NCI-H226 (cell line): ENCODE measurements around the gene CUL4A.
A peak's percentile ranks its signal among the peaks of the same experiment; 100 is the strongest.
"Not testable (repeated sequence)": the region's sequence is repeated elsewhere in the genome, so short reads cannot be mapped to it uniquely, and the experiment has no call there.

Source experiments
- DNase-seq: peaks from one replicate; pipeline ENCODE4 v3.0.0-alpha.2; 2015

CUL4A gene

GRCh38 chr13:113209759-113210421 is 477 bp downstream of the CUL4A start:
- peak; percentile 54 for DNase-seq

GRCh38 chr13:113210833-113211232 is 1.4 kb downstream of the CUL4A start:
- DNase-seq: no peak

GRCh38 chr13:113211774-113212173 is 2.4 kb downstream of the CUL4A start:
- no peak for DNase-seq

GRCh38 chr13:113216254-113217048 is 7.0 kb downstream of the CUL4A start:
- peak; percentile 31 for DNase-seq

GRCh38 chr13:113218586-113218985 is 9.2 kb downstream of the CUL4A start:
- no peak for DNase-seq

- no peak for DNase-seq
Measured at GRCh38 chr13:113219256-113219940, 10.0 kb downstream of the CUL4A start.

GRCh38 chr13:113220141-113220598 is 10.8 kb downstream of the CUL4A start:
- DNase-seq: no peak

GRCh38 chr13:113220877-113221276 is 11.5 kb downstream of the CUL4A start:
- no peak for DNase-seq

GRCh38 chr13:113223070-113223469 is 13.7 kb downstream of the CUL4A start:
- DNase-seq: no peak

GRCh38 chr13:113224486-113224885 is 15.1 kb downstream of the CUL4A start:
- DNase-seq: no peak

GRCh38 chr13:113225515-113225914 is 16.1 kb downstream of the CUL4A start:
- DNase-seq: no peak

- no peak for DNase-seq
Measured at GRCh38 chr13:113226873-113227450, 17.5 kb downstream of the CUL4A start.

GRCh38 chr13:113229161-113229560 is 19.7 kb downstream of the CUL4A start:
- no peak for DNase-seq

- no peak for DNase-seq
Measured at GRCh38 chr13:113229791-113230190, 20.4 kb downstream of the CUL4A start.

- DNase-seq: no peak
Measured at GRCh38 chr13:113231306-113232207, 22.1 kb downstream of the CUL4A start.

- no peak for DNase-seq
Measured at GRCh38 chr13:113232208-113233003, 23.0 kb downstream of the CUL4A start.

GRCh38 chr13:113233101-113233500 is 23.7 kb downstream of the CUL4A start:
- no peak for DNase-seq

GRCh38 chr13:113238536-113238935 is 29.1 kb downstream of the CUL4A start:
- DNase-seq: no peak

- no peak for DNase-seq
Measured at GRCh38 chr13:113239357-113239756, 29.9 kb downstream of the CUL4A start.

GRCh38 chr13:113239986-113240385 is 30.6 kb downstream of the CUL4A start:
- DNase-seq: no peak

- not testable (repeated sequence) for DNase-seq
Measured at GRCh38 chr13:113241623-113242022, 32.2 kb downstream of the CUL4A start.
